HepG2 (cell line): Measurements from ENCODE around the gene ORMDL2. TPM values are rescaled to one million over a fixed set of nuclear protein-coding genes. Genes with fewer than 3 reads are reported as not detected.

Experiments used
- CTCF ChIP-seq: sonication (generic); formaldehyde crosslinking; IDR thresholded peaks from 2 replicates; pipeline ENCODE4 v1.5.0; 2020; ENCODE audit warnings: mild to moderate bottlenecking, missing genetic modification reagents, moderate library complexity
- HOXA9 ChIP-seq: sonication (generic); formaldehyde crosslinking; IDR thresholded peaks from 2 replicates; pipeline ENCODE4 v1.8.1; 2022; ENCODE audit warnings: missing genetic modification reagents, mild to moderate bottlenecking, moderate library complexity, borderline replicate concordance
- TCF7 ChIP-seq: sonication (generic); IDR thresholded peaks from 2 replicates; pipeline ENCODE4 v1.6.1; 2016; ENCODE audit warnings: antibody characterized with exemption, low read depth
- ZC3H13 ChIP-seq: sonication (generic); formaldehyde crosslinking; IDR thresholded peaks from 2 replicates; pipeline ENCODE4 v1.8.1; 2023; ENCODE audit warnings: mild to moderate bottlenecking, missing genetic modification reagents, moderate library complexity
- ZNF501 ChIP-seq: sonication (generic); formaldehyde crosslinking; IDR thresholded peaks from 2 replicates; pipeline ENCODE4 v1.5.1; 2020; ENCODE audit warnings: mild to moderate bottlenecking, moderate library complexity, missing genetic modification reagents
- ZNF549 ChIP-seq: sonication (generic); formaldehyde crosslinking; IDR thresholded peaks from 2 replicates; pipeline ENCODE4 v1.5.0; 2020; ENCODE audit warnings: missing genetic modification reagents
- polyA plus RNA-seq, 8 experiments: library from polyadenylated mRNA; depleted of rRNA in 3 of 8; stranded (reverse) in 7 of 8; unstranded in 1 of 8; fragments of >200 nt; fragmentation: Illumina TruSeq in 4 of 8; extraction: Trizol in 4 of 8; gene quantifications; 2 replicates each; pipeline versions ENCODE4 v1.2.1 to v1.2.3, GENCODE V29; 2011 to 2016; ENCODE audit warnings: low read depth in 4 of 8, missing spikeins in 1 of 8, mixed read lengths in 1 of 8; ENCODE audit not compliant: insufficient read depth in 1 of 8
- total RNA-seq, 5 experiments: library from RNA; depleted of rRNA; stranded (reverse); fragments of >200 nt; fragmentation: Illumina TruSeq; extraction: Trizol; gene quantifications; 2 replicates each; pipeline ENCODE4 v1.2.3, GENCODE V29; 2016; ENCODE audit warnings: low read depth in 1 of 5
- TF ChIP-seq, protein P1 (sequence below): sonication (generic); formaldehyde crosslinking; IDR thresholded peaks from 2 replicates; pipeline ENCODE4 v1.9.0; 2021; ENCODE audit warnings: missing genetic modification reagents, borderline replicate concordance
- TF ChIP-seq, protein P2 (sequence below): sonication (generic); formaldehyde crosslinking; IDR thresholded peaks from 2 replicates; pipeline ENCODE4 v1.8.1; 2023; ENCODE audit warnings: mild to moderate bottlenecking, missing genetic modification reagents
- TF ChIP-seq, protein P3 (sequence below): sonication (generic); formaldehyde crosslinking; IDR thresholded peaks from 2 replicates; pipeline ENCODE4 v1.5.0; 2020; ENCODE audit warnings: mild to moderate bottlenecking, missing genetic modification reagents, borderline replicate concordance
- TF ChIP-seq, protein P4 (sequence below): sonication (generic); formaldehyde crosslinking; IDR thresholded peaks from 2 replicates; pipeline ENCODE4 v1.8.0; 2022; ENCODE audit warnings: mild to moderate bottlenecking, missing genetic modification reagents, borderline replicate concordance

The ORMDL2 gene
- total and polyA plus RNA-seq, 2 of the 13 experiments (the other 11 are each of a cell fraction or from before 2014, with no cell fraction given): 24.0 to 28.6 TPM

DNA sequence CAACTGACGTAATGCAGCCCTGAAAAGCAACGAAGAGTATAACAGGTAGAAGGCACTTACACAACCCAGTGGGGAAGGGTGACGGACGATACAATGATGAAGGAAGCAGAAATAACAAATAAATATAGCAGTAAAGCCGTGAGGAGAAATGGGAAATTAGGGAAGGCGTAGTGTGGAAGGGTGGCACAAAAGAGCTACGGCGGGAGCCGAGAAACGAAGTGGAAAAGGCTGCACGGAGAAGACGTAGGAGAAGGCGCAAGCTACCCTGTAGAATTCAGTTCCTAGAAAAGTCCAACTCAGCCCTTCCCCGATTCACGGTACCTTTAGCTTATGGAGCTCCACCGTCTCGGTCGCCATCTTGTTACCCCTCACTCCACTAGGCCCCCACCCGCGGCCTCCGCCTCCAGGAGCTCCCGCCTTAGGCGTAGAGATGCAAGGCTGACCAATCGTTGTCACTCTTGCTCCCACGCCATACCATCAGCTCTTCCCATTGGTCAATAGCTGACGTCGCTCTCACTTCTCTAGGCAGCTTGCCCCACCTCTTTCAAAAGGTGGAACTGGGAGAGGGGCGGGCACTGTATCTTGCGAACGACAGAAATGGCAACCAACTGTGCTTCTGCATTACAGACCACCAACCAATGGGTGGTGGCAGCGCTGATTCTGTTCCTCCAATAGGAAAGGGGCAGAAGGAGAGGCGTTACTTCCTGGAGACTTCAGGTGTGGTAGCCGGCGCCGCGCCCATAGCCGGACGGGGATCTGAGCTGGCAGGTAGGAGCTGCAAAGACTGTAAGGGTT is at the start of gene ORMDL2, which contains the start of gene SARNP (continued):
- TF ChIP-seq CTCF (CRISPR knock-in tag) (no peak), ZNF501 (CRISPR knock-in tag) (peak; percentile 18), ZC3H13 (CRISPR knock-in tag) (no peak; the same call in 1 of the 2 replicates), TCF7 (no peak), ZNF549 (no peak), HOXA9 (CRISPR knock-in tag) (no peak)
- TF ChIP-seq, protein P1, sequence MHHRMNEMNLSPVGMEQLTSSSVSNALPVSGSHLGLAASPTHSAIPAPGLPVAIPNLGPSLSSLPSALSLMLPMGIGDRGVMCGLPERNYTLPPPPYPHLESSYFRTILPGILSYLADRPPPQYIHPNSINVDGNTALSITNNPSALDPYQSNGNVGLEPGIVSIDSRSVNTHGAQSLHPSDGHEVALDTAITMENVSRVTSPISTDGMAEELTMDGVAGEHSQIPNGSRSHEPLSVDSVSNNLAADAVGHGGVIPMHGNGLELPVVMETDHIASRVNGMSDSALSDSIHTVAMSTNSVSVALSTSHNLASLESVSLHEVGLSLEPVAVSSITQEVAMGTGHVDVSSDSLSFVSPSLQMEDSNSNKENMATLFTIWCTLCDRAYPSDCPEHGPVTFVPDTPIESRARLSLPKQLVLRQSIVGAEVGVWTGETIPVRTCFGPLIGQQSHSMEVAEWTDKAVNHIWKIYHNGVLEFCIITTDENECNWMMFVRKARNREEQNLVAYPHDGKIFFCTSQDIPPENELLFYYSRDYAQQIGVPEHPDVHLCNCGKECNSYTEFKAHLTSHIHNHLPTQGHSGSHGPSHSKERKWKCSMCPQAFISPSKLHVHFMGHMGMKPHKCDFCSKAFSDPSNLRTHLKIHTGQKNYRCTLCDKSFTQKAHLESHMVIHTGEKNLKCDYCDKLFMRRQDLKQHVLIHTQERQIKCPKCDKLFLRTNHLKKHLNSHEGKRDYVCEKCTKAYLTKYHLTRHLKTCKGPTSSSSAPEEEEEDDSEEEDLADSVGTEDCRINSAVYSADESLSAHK (CRISPR knock-in tag): no peak
- TF ChIP-seq, protein P2, sequence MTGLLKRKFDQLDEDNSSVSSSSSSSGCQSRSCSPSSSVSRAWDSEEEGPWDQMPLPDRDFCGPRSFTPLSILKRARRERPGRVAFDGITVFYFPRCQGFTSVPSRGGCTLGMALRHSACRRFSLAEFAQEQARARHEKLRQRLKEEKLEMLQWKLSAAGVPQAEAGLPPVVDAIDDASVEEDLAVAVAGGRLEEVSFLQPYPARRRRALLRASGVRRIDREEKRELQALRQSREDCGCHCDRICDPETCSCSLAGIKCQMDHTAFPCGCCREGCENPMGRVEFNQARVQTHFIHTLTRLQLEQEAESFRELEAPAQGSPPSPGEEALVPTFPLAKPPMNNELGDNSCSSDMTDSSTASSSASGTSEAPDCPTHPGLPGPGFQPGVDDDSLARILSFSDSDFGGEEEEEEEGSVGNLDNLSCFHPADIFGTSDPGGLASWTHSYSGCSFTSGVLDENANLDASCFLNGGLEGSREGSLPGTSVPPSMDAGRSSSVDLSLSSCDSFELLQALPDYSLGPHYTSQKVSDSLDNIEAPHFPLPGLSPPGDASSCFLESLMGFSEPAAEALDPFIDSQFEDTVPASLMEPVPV (CRISPR knock-in tag): no peak
- TF ChIP-seq, protein P3, sequence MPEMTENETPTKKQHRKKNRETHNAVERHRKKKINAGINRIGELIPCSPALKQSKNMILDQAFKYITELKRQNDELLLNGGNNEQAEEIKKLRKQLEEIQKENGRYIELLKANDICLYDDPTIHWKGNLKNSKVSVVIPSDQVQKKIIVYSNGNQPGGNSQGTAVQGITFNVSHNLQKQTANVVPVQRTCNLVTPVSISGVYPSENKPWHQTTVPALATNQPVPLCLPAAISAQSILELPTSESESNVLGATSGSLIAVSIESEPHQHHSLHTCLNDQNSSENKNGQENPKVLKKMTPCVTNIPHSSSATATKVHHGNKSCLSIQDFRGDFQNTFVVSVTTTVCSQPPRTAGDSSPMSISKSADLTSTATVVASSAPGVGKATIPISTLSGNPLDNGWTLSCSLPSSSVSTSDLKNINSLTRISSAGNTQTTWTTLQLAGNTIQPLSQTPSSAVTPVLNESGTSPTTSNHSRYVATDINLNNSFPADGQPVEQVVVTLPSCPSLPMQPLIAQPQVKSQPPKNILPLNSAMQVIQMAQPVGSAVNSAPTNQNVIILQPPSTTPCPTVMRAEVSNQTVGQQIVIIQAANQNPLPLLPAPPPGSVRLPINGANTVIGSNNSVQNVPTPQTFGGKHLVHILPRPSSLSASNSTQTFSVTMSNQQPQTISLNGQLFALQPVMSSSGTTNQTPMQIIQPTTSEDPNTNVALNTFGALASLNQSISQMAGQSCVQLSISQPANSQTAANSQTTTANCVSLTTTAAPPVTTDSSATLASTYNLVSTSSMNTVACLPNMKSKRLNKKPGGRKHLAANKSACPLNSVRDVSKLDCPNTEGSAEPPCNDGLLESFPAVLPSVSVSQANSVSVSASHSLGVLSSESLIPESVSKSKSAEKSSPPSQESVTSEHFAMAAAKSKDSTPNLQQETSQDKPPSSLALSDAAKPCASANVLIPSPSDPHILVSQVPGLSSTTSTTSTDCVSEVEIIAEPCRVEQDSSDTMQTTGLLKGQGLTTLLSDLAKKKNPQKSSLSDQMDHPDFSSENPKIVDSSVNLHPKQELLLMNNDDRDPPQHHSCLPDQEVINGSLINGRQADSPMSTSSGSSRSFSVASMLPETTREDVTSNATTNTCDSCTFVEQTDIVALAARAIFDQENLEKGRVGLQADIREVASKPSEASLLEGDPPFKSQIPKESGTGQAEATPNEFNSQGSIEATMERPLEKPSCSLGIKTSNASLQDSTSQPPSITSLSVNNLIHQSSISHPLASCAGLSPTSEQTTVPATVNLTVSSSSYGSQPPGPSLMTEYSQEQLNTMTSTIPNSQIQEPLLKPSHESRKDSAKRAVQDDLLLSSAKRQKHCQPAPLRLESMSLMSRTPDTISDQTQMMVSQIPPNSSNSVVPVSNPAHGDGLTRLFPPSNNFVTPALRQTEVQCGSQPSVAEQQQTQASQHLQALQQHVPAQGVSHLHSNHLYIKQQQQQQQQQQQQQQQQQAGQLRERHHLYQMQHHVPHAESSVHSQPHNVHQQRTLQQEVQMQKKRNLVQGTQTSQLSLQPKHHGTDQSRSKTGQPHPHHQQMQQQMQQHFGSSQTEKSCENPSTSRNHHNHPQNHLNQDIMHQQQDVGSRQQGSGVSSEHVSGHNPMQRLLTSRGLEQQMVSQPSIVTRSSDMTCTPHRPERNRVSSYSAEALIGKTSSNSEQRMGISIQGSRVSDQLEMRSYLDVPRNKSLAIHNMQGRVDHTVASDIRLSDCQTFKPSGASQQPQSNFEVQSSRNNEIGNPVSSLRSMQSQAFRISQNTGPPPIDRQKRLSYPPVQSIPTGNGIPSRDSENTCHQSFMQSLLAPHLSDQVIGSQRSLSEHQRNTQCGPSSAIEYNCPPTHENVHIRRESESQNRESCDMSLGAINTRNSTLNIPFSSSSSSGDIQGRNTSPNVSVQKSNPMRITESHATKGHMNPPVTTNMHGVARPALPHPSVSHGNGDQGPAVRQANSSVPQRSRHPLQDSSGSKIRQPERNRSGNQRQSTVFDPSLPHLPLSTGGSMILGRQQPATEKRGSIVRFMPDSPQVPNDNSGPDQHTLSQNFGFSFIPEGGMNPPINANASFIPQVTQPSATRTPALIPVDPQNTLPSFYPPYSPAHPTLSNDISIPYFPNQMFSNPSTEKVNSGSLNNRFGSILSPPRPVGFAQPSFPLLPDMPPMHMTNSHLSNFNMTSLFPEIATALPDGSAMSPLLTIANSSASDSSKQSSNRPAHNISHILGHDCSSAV (CRISPR knock-in tag): no peak
- TF ChIP-seq, protein P4, sequence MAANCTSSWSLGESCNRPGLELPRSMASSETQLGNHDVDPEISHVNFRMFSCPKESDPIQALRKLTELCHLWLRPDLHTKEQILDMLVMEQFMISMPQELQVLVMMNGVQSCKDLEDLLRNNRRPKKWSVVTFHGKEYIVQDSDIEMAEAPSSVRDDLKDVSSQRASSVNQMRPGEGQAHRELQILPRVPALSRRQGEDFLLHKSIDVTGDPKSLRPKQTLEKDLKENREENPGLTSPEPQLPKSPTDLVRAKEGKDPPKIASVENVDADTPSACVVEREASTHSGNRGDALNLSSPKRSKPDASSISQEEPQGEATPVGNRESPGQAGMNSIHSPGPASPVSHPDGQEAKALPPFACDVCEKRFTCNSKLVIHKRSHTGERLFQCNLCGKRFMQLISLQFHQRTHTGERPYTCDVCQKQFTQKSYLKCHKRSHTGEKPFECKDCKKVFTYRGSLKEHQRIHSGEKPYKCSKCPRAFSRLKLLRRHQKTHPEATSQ: no peak
